ENCODE measurements around the gene MYLK. TPM values are rescaled to one million over a fixed set of nuclear protein-coding genes. Genes with fewer than 3 reads are reported as not detected.

Gene MYLK
- polyA plus RNA-seq, 1 donor (not counting 4 experiments of a cell fraction or from before 2014, with no cell fraction given) = 7.8 TPM

DNA sequence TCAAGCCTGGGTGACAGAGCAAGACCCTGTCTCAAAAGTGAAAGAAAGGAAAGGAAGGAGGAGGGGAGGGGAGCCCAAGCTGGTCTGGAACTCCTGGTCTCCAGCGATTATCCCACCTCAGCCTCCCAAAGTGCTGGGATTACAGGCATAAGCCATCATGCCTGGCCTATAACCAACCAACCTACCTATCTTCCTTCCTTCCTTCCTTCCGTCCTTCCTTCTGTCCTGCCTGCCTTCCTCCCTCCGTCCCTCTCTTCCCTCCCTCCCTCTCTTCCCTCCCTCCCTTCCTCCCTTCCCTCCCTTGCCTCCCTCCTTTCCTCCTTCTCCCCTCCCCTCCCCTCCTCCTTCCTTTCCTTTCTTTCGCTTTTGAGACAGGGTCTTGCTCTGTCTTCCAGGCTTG is 242.6 kb downstream of the MYLK start:
- Histone ChIP-seq H4K20me1 (ENCODE audit: control insufficient read depth, extremely low read depth, insufficient read depth, low read length) (no peaks in the 10 kb centered on the region), H3K4me1 (ENCODE audit: control insufficient read depth, extremely low read depth, insufficient read depth, low read length) (peaks cover 18% of the 10 kb centered on the region), H3K27me3 (ENCODE audit: control insufficient read depth, extremely low read depth, insufficient read depth, low read length) (no peaks in the 10 kb centered on the region), H3K4me2 (ENCODE audit: control insufficient read depth, extremely low read depth, insufficient read depth, low read depth, low read length) (no peak overlapping the region), H3K79me2 (ENCODE audit: control insufficient read depth, insufficient read depth, low read length) (no peaks in the 10 kb centered on the region), H3K9me1 (ENCODE audit: control insufficient read depth, extremely low read depth, insufficient read depth, low read length) (no peaks in the 10 kb centered on the region), H3K36me3 (ENCODE audit: control insufficient read depth in 2 of 2, extremely low read depth in 1 of 2, insufficient read depth in 2 of 2, low read length in 2 of 2) (no peaks in the 10 kb centered on the region), H3K9me3 (ENCODE audit: control insufficient read depth, low read depth, low read length) (no peaks in the 10 kb centered on the region), H2AFZ (ENCODE audit: control insufficient read depth, low read length) (no peak overlapping the region), H3K4me3 (ENCODE audit: control insufficient read depth in 2 of 3, extremely low read depth in 1 of 3, insufficient read depth in 2 of 3, low read depth in 1 of 3, low read length in 3 of 3) (no peak overlapping the region), H3K9ac (ENCODE audit: control insufficient read depth, extremely low read depth, insufficient read depth, low read length) (no peak overlapping the region), H3K27ac (ENCODE audit: control insufficient read depth, insufficient read depth, low read length) (no peak overlapping the region)
- dilution Hi-C loops (cut with MboI; ENCODE audit: extremely low pct_ligation_motif_present, low sequenced_read_pairs) = no loop called here
- no peak for FAIRE-seq
- TF ChIP-seq EZH2 (IDR thresholded peaks at IDR 0.05; ENCODE audit: low read length) (no peak), CTCF (optimal IDR thresholded peaks at IDR 0.05 in 1 of 3, IDR thresholded peaks at IDR 0.05 in 1 of 3, conservative IDR thresholded peaks at IDR 0.05 in 1 of 3; ENCODE audit: extremely low read depth in 1 of 3, insufficient read depth in 2 of 3, low read length in 3 of 3) (no peak)
- no peak for DNase-seq (ENCODE audit: low read depth, low spot score)

DNA sequence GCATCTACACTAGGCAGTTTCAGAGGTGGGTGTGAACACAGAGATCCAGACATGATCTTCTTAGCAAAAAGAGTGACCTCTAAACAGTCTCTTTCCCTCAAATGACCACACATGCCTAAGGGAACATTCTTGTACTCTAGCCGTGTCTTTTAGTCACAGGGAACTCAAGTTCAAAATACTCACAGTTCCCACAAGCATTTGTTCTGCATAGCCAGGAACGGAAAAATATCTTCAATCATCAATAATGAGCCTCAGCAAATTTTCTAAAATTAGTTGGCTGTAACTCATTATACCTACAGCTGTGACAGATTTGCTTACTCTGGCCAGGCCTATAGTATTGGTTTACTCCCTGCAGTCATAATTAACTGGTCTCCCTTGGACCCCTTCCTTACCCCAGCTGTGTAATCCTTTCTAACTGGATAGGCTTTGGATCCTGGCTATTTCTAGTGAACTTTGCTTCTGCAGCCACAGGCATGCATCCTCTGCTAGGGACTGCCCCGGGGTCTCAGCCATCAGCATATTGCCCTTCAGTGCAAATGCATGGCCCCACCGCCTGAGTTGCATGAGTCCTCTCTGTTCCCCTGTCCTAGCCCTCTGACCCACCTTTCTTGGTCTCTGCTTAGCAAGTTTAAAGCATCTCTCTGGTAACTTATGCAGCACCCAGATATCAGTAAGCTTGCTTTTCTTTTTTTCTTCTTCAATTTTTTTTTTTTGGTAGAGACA is 243.2 kb downstream of the MYLK start:
- Histone ChIP-seq H4K20me1 (ENCODE audit: control insufficient read depth, extremely low read depth, insufficient read depth, low read length) (no peaks in the 10 kb centered on the region), H3K4me1 (ENCODE audit: control insufficient read depth, extremely low read depth, insufficient read depth, low read length) (peaks cover 18% of the 10 kb centered on the region), H3K4me3 (ENCODE audit: control insufficient read depth in 2 of 3, extremely low read depth in 1 of 3, insufficient read depth in 2 of 3, low read depth in 1 of 3, low read length in 3 of 3) (no peak overlapping the region), H3K9ac (ENCODE audit: control insufficient read depth, extremely low read depth, insufficient read depth, low read length) (no peak overlapping the region), H3K79me2 (ENCODE audit: control insufficient read depth, insufficient read depth, low read length) (no peaks in the 10 kb centered on the region), H3K4me2 (ENCODE audit: control insufficient read depth, extremely low read depth, insufficient read depth, low read depth, low read length) (no peak overlapping the region), H3K9me1 (ENCODE audit: control insufficient read depth, extremely low read depth, insufficient read depth, low read length) (no peaks in the 10 kb centered on the region), H3K27ac (ENCODE audit: control insufficient read depth, insufficient read depth, low read length) (no peak overlapping the region), H2AFZ (ENCODE audit: control insufficient read depth, low read length) (no peak overlapping the region), H3K9me3 (ENCODE audit: control insufficient read depth, low read depth, low read length) (no peaks in the 10 kb centered on the region), H3K36me3 (ENCODE audit: control insufficient read depth in 2 of 2, extremely low read depth in 1 of 2, insufficient read depth in 2 of 2, low read length in 2 of 2) (no peaks in the 10 kb centered on the region), H3K27me3 (ENCODE audit: control insufficient read depth, extremely low read depth, insufficient read depth, low read length) (no peaks in the 10 kb centered on the region)
- no peak for TF ChIP-seq EZH2 (IDR thresholded peaks at IDR 0.05; ENCODE audit: low read length)
- no peak for TF ChIP-seq CTCF (optimal IDR thresholded peaks at IDR 0.05 in 1 of 3, IDR thresholded peaks at IDR 0.05 in 1 of 3, conservative IDR thresholded peaks at IDR 0.05 in 1 of 3; ENCODE audit: extremely low read depth in 1 of 3, insufficient read depth in 2 of 3, low read length in 3 of 3)
- dilution Hi-C loops (cut with MboI; ENCODE audit: extremely low pct_ligation_motif_present, low sequenced_read_pairs) = no loop called here
- FAIRE-seq (no peak), DNase-seq (ENCODE audit: low read depth, low spot score) (no peak)

Data from keratinocyte (primary cell).